Breast epithelium (tissue), 4 donors: ENCODE measurements around the gene TSFM. TPM values are rescaled to one million over a fixed set of nuclear protein-coding genes. Genes with fewer than 3 reads are reported as not detected.

Experiments
- DNase-seq, 2 donors: peaks; one replicate each; pipeline ENCODE4 v3.0.0-alpha.2; 2019; ENCODE audit warnings: low spot score in 2 of 2
- H3K27ac ChIP-seq, 2 donors: fragments of 200-600 bp; sonication (generic) in 1 of 2; one replicate each; pipeline ENCODE4 v1.5.1; 2016 to 2019; ENCODE audit warnings: mild to moderate bottlenecking in 1 of 2
- H3K27me3 ChIP-seq, 2 donors: fragments of 200-600 bp; sonication (generic) in 1 of 2; one replicate each; pipeline versions ENCODE4 v1.5.1 to v1.6.0; 2017 to 2019; ENCODE audit warnings: control low read depth in 1 of 2, mild to moderate bottlenecking in 1 of 2
- H3K36me3 ChIP-seq: fragments of 200-600 bp; one replicate; pipeline ENCODE4 v1.5.1; 2019
- H3K4me1 ChIP-seq, 2 donors: fragments of 200-600 bp; sonication (generic); one replicate each; pipeline ENCODE4 v1.5.1; 2016 to 2019; ENCODE audit warnings: control low read depth in 1 of 2
- H3K4me3 ChIP-seq, 3 donors: fragments of 200-600 bp; sonication (generic); 1 replicate in 2 of 3; 2 replicates in 1 of 3; pipeline ENCODE4 v1.5.1; 2016 to 2019; ENCODE audit warnings: mild to moderate bottlenecking in 3 of 3, moderate library complexity in 2 of 3
- H3K9me3 ChIP-seq, 2 donors: fragments of 200-600 bp; sonication (generic) in 1 of 2; one replicate each; pipeline ENCODE4 v1.5.1; 2016 to 2019; ENCODE audit warnings: control low read depth in 1 of 2
- POLR2A ChIP-seq: fragments of 450-650 bp; IDR thresholded peaks from one replicate; pipeline ENCODE4 v1.6.1; 2016; ENCODE audit warnings: antibody characterized with exemption, mild to moderate bottlenecking, moderate library complexity
- POLR2AphosphoS5 ChIP-seq, 3 donors: sonication (generic); formaldehyde crosslinking; IDR thresholded peaks; one replicate each; pipeline ENCODE4 v1.6.1; 2017; ENCODE audit warnings: antibody characterized with exemption in 3 of 3
- intact Hi-C: fragments of 100-400 bp; cut with DNase I; formaldehyde crosslinking; loops from one replicate; pipeline ENCODE4 v1.15.1; 2023; ENCODE audit warnings: low total_unique reads
- total RNA-seq, 3 donors: library from RNA; depleted of rRNA; stranded (reverse); fragments of >200 nt; gene quantifications; one replicate each; pipeline ENCODE4 v1.1.0, GENCODE V29; 2016
- TF ChIP-seq, protein P1 (sequence below), 3 donors: fragments of 450-650 bp; IDR thresholded peaks; one replicate each; pipeline ENCODE4 v1.5.1; 2016 to 2017; ENCODE audit warnings: antibody characterized with exemption in 3 of 3, mild to moderate bottlenecking in 3 of 3, moderate library complexity in 3 of 3

Gene TSFM
- total RNA-seq, 3 donors from 2014 or later: 17.9 to 30.8 (median 27.2) TPM

DNA sequence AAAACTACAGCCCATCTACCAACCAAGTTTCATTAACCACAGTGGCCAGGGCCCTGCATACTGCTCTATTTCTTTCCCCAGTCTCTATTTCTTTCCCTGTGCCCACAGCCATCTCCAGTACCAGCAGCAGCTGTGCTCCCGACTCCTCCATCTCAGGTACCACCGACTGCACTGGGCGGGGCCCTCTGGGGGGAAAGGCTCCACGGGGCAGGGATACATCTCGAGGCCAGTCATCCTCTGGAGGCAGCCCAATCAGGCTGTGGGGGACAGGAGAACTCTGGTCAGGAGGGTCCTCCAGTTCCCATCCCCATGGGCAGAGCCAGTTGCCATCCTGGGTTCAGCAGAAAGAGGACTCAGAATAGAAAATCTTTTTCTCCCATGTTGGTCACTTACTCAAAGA lies 33.5 kb upstream of the TSFM start:
- H3K4me1 ChIP-seq: peaks cover 0 to 17% of the 10 kb centered on the region in 2 donors
- no peak overlapping the region for H3K4me3 ChIP-seq
- TF ChIP-seq POLR2AphosphoS5 (IDR thresholded peaks at IDR 0.05) (no peak), POLR2A (no peak)
- TF ChIP-seq, protein P1, sequence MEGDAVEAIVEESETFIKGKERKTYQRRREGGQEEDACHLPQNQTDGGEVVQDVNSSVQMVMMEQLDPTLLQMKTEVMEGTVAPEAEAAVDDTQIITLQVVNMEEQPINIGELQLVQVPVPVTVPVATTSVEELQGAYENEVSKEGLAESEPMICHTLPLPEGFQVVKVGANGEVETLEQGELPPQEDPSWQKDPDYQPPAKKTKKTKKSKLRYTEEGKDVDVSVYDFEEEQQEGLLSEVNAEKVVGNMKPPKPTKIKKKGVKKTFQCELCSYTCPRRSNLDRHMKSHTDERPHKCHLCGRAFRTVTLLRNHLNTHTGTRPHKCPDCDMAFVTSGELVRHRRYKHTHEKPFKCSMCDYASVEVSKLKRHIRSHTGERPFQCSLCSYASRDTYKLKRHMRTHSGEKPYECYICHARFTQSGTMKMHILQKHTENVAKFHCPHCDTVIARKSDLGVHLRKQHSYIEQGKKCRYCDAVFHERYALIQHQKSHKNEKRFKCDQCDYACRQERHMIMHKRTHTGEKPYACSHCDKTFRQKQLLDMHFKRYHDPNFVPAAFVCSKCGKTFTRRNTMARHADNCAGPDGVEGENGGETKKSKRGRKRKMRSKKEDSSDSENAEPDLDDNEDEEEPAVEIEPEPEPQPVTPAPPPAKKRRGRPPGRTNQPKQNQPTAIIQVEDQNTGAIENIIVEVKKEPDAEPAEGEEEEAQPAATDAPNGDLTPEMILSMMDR (IDR thresholded peaks at IDR 0.05): no peak
- H3K36me3 ChIP-seq: no peaks in the 10 kb centered on the region
- H3K27ac ChIP-seq: no peak overlapping the region
- H3K9me3 ChIP-seq: no peaks in the 10 kb centered on the region
- DNase-seq: no peak
- intact Hi-C loops: no loop called here
- H3K27me3 ChIP-seq: no peaks in the 10 kb centered on the region

DNA sequence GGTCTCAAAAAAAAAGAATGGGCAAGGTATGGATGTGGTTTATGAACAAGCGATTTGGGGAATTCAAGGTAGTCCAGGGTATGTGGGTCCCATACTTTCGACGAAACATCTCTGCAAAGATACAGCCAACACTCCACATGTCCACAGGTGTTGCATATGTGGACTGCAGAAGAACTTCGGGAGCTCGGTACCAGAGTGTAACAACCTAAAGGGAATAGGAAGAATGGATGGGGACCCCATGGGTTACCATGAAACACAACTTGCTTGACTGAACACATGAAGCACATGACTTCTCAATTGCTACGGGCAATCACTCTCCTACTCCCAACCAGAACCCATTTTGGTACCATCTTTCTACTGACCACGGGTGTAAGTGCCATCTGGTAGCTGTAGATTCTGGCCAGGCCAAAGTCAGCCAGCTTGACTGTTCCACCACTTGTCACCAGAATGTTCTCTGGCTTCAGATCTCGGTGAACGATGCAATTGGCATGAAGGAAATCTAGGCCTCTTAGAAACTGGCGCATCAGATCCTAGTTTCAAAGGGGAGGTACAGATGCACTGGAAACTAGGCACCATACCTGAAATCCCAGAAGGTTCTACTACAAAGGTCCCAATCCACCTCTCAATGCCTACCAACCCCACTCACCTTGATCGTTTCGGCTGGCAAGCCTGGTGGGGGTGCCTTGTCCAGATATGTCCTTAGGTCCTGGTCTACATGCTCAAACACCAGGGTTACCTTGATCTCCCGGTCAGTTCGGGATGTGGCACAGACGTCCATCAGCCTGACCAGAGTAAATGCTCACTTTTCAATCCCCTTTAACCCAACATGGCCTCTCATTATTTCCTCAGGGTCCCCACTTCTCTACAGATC lies 31.8 kb upstream of the TSFM start:
- Histone ChIP-seq H3K4me1 (peaks cover 0 to 14% of the 10 kb centered on the region in 2 donors), H3K27me3 (no peaks in the 10 kb centered on the region), H3K36me3 (no peaks in the 10 kb centered on the region), H3K4me3 (peak overlapping the region; percentile 68 to 85 (median 68)), H3K9me3 (no peaks in the 10 kb centered on the region), H3K27ac (peak overlapping the region; percentile 89 to 94)
- no peak for TF ChIP-seq POLR2AphosphoS5 (IDR thresholded peaks at IDR 0.05)
- no peak for TF ChIP-seq POLR2A
- TF ChIP-seq, protein P1 (IDR thresholded peaks at IDR 0.05): no peak
- intact Hi-C loops: no loop called here
- no peak for DNase-seq

DNA sequence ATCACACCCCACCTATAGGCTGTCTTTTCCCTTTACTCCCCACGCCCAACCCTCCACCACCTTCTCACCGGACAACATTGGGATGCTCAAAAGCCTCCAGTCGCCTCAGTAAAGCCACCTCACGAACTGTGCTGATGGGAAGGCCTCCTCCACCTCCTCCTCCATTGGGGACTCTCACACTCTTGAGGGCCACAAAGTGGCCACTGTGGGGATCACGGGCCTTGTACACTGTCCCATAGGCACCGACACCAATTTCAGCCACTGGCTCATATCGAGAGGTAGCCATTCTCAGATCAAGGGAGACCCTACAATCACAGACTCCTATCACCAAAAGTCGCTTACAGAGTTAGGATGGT lies 31.2 kb upstream of the TSFM start:
- peak overlapping the region; percentile 89 to 94 for H3K27ac ChIP-seq
- intact Hi-C loops: no loop called here
- H3K4me1 ChIP-seq: peaks cover 0 to 18% of the 10 kb centered on the region in 2 donors
- no peaks in the 10 kb centered on the region for H3K9me3 ChIP-seq
- no peaks in the 10 kb centered on the region for H3K36me3 ChIP-seq
- no peaks in the 10 kb centered on the region for H3K27me3 ChIP-seq
- peak overlapping the region; percentile 68 to 85 (median 68) for H3K4me3 ChIP-seq
- TF ChIP-seq POLR2AphosphoS5 (IDR thresholded peaks at IDR 0.05): no peak
- TF ChIP-seq, protein P1 (IDR thresholded peaks at IDR 0.05): no peak
- TF ChIP-seq POLR2A: no peak
- no peak for DNase-seq

DNA sequence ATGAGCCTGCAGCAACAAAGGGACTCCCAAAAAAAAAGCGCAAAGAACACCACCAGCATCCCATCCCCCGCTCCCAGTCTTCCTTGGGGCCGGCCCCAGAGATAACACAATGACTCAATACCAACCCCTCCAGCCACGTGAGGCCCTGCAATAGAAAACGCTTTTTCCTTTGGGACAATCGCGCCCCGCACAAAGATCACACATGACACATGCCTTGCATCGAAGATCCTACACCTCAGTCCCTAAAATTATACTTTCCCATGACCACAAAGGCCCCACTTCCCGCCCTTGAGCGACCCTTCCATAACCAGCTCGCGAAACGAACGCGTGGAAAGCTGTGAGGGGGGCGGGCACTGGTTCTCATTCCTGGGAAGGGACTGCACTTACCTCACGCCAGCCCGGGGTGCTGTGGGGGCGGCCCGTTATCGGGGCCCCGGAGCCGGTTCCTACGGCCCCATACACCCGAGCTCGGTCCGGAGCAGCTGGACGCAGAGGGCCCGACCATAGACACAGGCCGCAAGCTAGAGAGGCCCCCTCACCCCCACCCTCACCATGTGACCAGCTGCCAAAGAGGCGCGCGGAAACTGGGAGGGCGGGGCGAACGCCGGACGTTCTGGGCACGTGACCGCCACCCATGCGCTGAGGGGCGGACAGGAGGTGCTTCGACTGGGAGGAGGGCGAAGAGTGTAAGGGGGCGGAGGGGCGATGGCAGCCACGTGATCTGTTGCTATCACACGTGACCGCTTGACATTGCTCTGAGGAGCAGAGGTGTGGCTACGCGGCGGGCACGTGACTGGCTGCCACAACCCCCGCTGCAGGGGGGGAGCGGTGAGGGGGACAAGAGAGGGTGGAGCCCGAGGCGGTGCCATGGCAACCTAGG lies 30.6 kb upstream of the TSFM start, which contains the start of gene CDK4:
CDK4 (minus strand) TSS at position 523 of the 880 bp plus-strand sequence. CDS start 593 bp downstream, outside the sequence.
- Histone ChIP-seq H3K27ac (peak within 1 kb of the TSS; percentile 89 to 94), H3K36me3 (no peaks in the 10 kb centered on the region), H3K27me3 (no peaks in the 10 kb centered on the region), H3K4me3 (peak within 1 kb of the TSS; percentile 68 to 85 (median 68)), H3K9me3 (no peaks in the 10 kb centered on the region), H3K4me1 (peaks cover 0 to 18% of the 10 kb centered on the region in 2 donors)
- TF ChIP-seq POLR2A (peak; percentile 31), POLR2AphosphoS5 (IDR thresholded peaks at IDR 0.05) (peak; percentile 73 to 97 (median 84))
- TF ChIP-seq, protein P1 (IDR thresholded peaks at IDR 0.05): no peak
- peak; percentile 99 to 100 for DNase-seq
- intact Hi-C loops: no loop called here
